ENCODE measurements around the gene FAAH.

FAAH gene

GRCh38 chr1:46415514-46415913 lies 21.4 kb downstream of the FAAH start:
- H3K27me3 ChIP-seq, result no peaks in the 10 kb centered on the region
- H3K4me3 ChIP-seq (ENCODE audit: low read depth in 1 of 2, low read length in 1 of 2), result no peak overlapping the region
- H3K27ac ChIP-seq, result no peak overlapping the region
- TF ChIP-seq CTCF (IDR thresholded peaks at IDR 0.05), result no peak
- H3K4me1 ChIP-seq (ENCODE audit: control insufficient read depth in 1 of 2, insufficient read depth in 1 of 2, low read depth in 1 of 2, low read length in 1 of 2), result no peaks in the 10 kb centered on the region
- H3K9me3 ChIP-seq, result no peaks in the 10 kb centered on the region
- H3K36me3 ChIP-seq, result peaks cover 6% of the 10 kb centered on the region

- no peaks in the 10 kb centered on the region for H3K9me3 ChIP-seq
- no peak overlapping the region for H3K4me3 ChIP-seq (ENCODE audit: low read depth in 1 of 2, low read length in 1 of 2)
- H3K27me3 ChIP-seq, result peaks cover 20% of the 10 kb centered on the region
- no peak overlapping the region for H3K27ac ChIP-seq
- TF ChIP-seq CTCF (IDR thresholded peaks at IDR 0.05), result no peak
- no peaks in the 10 kb centered on the region for H3K4me1 ChIP-seq (ENCODE audit: control insufficient read depth in 1 of 2, insufficient read depth in 1 of 2, low read depth in 1 of 2, low read length in 1 of 2)
- no peaks in the 10 kb centered on the region for H3K36me3 ChIP-seq
These were observed 24.9 kb downstream of the FAAH start for GRCh38 chr1:46418976-46419375.

- Histone ChIP-seq H3K4me1 (ENCODE audit: control insufficient read depth in 1 of 2, insufficient read depth in 1 of 2, low read depth in 1 of 2, low read length in 1 of 2) (no peaks in the 10 kb centered on the region), H3K27ac (no peak overlapping the region), H3K9me3 (no peaks in the 10 kb centered on the region), H3K27me3 (peaks cover 20% of the 10 kb centered on the region), H3K36me3 (no peaks in the 10 kb centered on the region), H3K4me3 (ENCODE audit: low read depth in 1 of 2, low read length in 1 of 2) (no peak overlapping the region)
- TF ChIP-seq CTCF (IDR thresholded peaks at IDR 0.05), result no peak
These were observed 26.4 kb downstream of the FAAH start for GRCh38 chr1:46420533-46420915.

GRCh38 chr1:46421739-46422138 lies 27.6 kb downstream of the FAAH start:
- Histone ChIP-seq H3K27ac (no peak overlapping the region), H3K4me3 (ENCODE audit: low read depth in 1 of 2, low read length in 1 of 2) (no peak overlapping the region), H3K27me3 (peaks cover 20% of the 10 kb centered on the region), H3K36me3 (no peaks in the 10 kb centered on the region), H3K4me1 (ENCODE audit: control insufficient read depth in 1 of 2, insufficient read depth in 1 of 2, low read depth in 1 of 2, low read length in 1 of 2) (no peaks in the 10 kb centered on the region), H3K9me3 (no peaks in the 10 kb centered on the region)
- TF ChIP-seq CTCF (IDR thresholded peaks at IDR 0.05), result no peak

- TF ChIP-seq CTCF (IDR thresholded peaks at IDR 0.05), result no peak
- no peak overlapping the region for H3K27ac ChIP-seq
- H3K36me3 ChIP-seq, result no peaks in the 10 kb centered on the region
- no peak overlapping the region for H3K4me3 ChIP-seq (ENCODE audit: low read depth in 1 of 2, low read length in 1 of 2)
- peaks cover 20% of the 10 kb centered on the region for H3K27me3 ChIP-seq
- no peaks in the 10 kb centered on the region for H3K9me3 ChIP-seq
- H3K4me1 ChIP-seq (ENCODE audit: control insufficient read depth in 1 of 2, insufficient read depth in 1 of 2, low read depth in 1 of 2, low read length in 1 of 2), result no peaks in the 10 kb centered on the region
These were observed 28.2 kb downstream of the FAAH start for GRCh38 chr1:46422261-46422871.

Measured in neutrophil (primary cell).